Stomach (tissue), 9 donors: ENCODE results near the gene ZNF597. TPM values are rescaled to one million over a fixed set of nuclear protein-coding genes. Genes with fewer than 3 reads are reported as not detected.

ENCODE experiments used
- DNase-seq, 2 donors: peaks; one replicate each; pipeline versions ENCODE4 v3.0.0 to v3.0.0-alpha.2; 2013 to 2019
- H3K27ac ChIP-seq, 5 donors: fragments of 200-600 bp in 4 of 5; sonication (generic) in 4 of 5; one replicate each; pipeline ENCODE4 v1.5.1; 2013 to 2019; ENCODE audit warnings: mild to moderate bottlenecking in 1 of 5, moderate library complexity in 1 of 5
- H3K27me3 ChIP-seq, 3 donors: fragments of 200-600 bp; sonication (generic); one replicate each; pipeline ENCODE4 v1.5.1; 2017 to 2019; ENCODE audit warnings: mixed run types in 1 of 3
- H3K36me3 ChIP-seq, 4 donors: fragments of 200-600 bp; sonication (generic); 1 replicate in 3 of 4; 2 replicates in 1 of 4; pipeline ENCODE4 v1.5.1; 2016 to 2019
- H3K4me1 ChIP-seq, 4 donors: fragments of 200-600 bp; sonication (generic); one replicate each; pipeline ENCODE4 v1.5.1; 2016 to 2019
- H3K4me3 ChIP-seq, 4 donors: fragments of 200-600 bp; sonication (generic) in 3 of 4; one replicate each; pipeline ENCODE4 v1.5.1; 2016 to 2019; ENCODE audit warnings: mild to moderate bottlenecking in 1 of 4
- H3K9me3 ChIP-seq, 4 donors: fragments of 200-600 bp; sonication (generic); one replicate each; pipeline ENCODE4 v1.5.1; 2016 to 2019
- EP300 ChIP-seq: sonication (generic); formaldehyde crosslinking; IDR thresholded peaks from one replicate; pipeline ENCODE4 v1.6.1; 2017; ENCODE audit warnings: antibody characterized with exemption
- POLR2A ChIP-seq, 4 donors: fragments of 450-650 bp; IDR thresholded peaks; one replicate each; pipeline ENCODE4 v1.6.1; 2016; ENCODE audit warnings: antibody characterized with exemption in 4 of 4, control low read depth in 2 of 4, mild to moderate bottlenecking in 1 of 4, moderate library complexity in 1 of 4
- POLR2AphosphoS5 ChIP-seq, 3 donors: sonication (generic); formaldehyde crosslinking; IDR thresholded peaks; one replicate each; pipeline ENCODE4 v1.6.1; 2016; ENCODE audit warnings: antibody characterized with exemption in 3 of 3
- WGBS, 5 donors: extraction: QIAGEN DNeasy Blood & Tissue Kit in 3 of 5; methylation state at CpG; one replicate each; pipeline versions ENCODE4 v1.1.5 to v1.1.7; 2013 to 2018; 5-methylcytosine and 5-hydroxymethylcytosine counted together
- intact Hi-C: fragments of 100-400 bp; cut with DNase I; formaldehyde crosslinking; loops from one replicate; pipeline ENCODE4 v1.15.1; 2023; ENCODE audit warnings: low total_unique reads
- polyA plus RNA-seq, 3 donors: library from polyadenylated mRNA; stranded (reverse); fragments of 200-250 nt; gene quantifications; one replicate each; pipeline ENCODE4 v1.2.3, GENCODE V29; 2013
- total RNA-seq, 5 donors: library from RNA; depleted of rRNA; stranded (reverse); fragments of >200 nt; gene quantifications; one replicate each; pipeline versions ENCODE4 v1.1.0 to v1.2.3, GENCODE V29; 2014 to 2016
- TF ChIP-seq, protein P1 (sequence below), 7 experiments: fragments of 450-650 bp in 4 of 7; fragments of 200-600 bp in 3 of 7; sonication (generic) in 3 of 7; IDR thresholded peaks; one replicate each; pipeline ENCODE4 v1.5.1; 2016 to 2019; ENCODE audit warnings: antibody characterized with exemption in 7 of 7, control low read depth in 2 of 7, mild to moderate bottlenecking in 1 of 7
- donor health status: healthy with polysubstance abuse.
- donor health status: Bipolar disorder and iron deficiency.
- donor health status: healthy.

Gene ZNF597
- total and polyA plus RNA-seq, 8 donors: 0.45 to 2.2 (median 0.78) TPM; not detected in 1

DNA sequence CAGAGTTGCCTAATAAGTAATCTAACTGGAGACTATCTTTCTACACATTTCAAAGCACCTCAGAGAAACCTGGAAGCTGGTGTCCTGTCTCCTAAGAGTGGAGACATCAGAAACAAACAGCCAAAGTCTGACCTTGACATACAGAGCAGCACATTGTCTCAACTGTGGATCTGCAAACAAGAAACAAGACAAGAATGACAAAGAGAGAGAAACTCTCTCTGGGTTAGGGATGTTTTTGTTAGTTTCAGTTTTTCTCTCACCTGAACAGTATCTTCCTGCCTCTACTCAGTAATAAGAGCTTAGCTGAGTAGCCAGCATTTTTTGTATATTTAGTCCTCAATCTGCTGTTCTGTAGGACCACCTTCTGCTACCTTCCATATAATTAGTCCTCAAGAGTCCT, 8.9 kb downstream of the ZNF597 start:
- intact Hi-C loops: no loop called here
- peaks cover 0 to 14% (median 9%) of the 10 kb centered on the region in 4 donors for H3K9me3 ChIP-seq
- no peaks in the 10 kb centered on the region for H3K4me1 ChIP-seq
- no peak overlapping the region for H3K4me3 ChIP-seq
- DNase-seq: no peak
- H3K36me3 ChIP-seq: peaks cover 0 to 43% (median 33%) of the 10 kb centered on the region in 4 donors
- TF ChIP-seq POLR2AphosphoS5 (IDR thresholded peaks at IDR 0.05): no peak
- no peak for TF ChIP-seq POLR2A (IDR thresholded peaks at IDR 0.05)
- TF ChIP-seq EP300: no peak
- TF ChIP-seq, protein P1, sequence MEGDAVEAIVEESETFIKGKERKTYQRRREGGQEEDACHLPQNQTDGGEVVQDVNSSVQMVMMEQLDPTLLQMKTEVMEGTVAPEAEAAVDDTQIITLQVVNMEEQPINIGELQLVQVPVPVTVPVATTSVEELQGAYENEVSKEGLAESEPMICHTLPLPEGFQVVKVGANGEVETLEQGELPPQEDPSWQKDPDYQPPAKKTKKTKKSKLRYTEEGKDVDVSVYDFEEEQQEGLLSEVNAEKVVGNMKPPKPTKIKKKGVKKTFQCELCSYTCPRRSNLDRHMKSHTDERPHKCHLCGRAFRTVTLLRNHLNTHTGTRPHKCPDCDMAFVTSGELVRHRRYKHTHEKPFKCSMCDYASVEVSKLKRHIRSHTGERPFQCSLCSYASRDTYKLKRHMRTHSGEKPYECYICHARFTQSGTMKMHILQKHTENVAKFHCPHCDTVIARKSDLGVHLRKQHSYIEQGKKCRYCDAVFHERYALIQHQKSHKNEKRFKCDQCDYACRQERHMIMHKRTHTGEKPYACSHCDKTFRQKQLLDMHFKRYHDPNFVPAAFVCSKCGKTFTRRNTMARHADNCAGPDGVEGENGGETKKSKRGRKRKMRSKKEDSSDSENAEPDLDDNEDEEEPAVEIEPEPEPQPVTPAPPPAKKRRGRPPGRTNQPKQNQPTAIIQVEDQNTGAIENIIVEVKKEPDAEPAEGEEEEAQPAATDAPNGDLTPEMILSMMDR (IDR thresholded peaks at IDR 0.05): no peak
- no peak overlapping the region for H3K27ac ChIP-seq
- H3K27me3 ChIP-seq: peaks cover 0 to 4% (median 0%) of the 10 kb centered on the region in 3 donors

DNA sequence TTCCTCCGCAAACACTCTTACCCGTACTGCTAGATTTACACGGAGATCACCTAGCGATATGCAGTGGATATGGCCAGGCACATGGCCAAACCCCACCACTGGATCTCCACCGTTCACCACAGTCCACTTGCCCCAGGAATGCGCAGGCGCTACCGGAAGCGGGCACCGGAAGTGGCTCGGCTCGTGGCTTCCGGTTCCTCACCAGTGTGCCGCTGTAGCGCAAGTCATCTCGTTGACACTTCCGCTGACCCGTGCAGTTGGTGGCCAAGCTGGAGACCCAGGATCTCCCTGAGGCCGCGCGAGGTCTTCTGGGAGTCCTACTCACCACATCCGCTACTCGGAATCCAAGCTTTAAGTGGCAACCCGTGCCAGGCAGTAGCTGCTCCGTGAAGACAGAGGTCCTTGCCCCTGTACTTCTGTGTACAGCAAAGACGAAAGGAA, 11.5 kb downstream of the ZNF597 start:
- Histone ChIP-seq H3K4me1 (no peaks in the 10 kb centered on the region), H3K4me3 (peak overlapping the region in 2 of 4 donors; percentile 22 to 29), H3K9me3 (peaks cover 0 to 7% (median 3%) of the 10 kb centered on the region in 4 donors), H3K36me3 (peaks cover 0 to 25% (median 18%) of the 10 kb centered on the region in 4 donors), H3K27ac (no peak overlapping the region), H3K27me3 (peaks cover 0 to 3% (median 0%) of the 10 kb centered on the region in 3 donors)
- DNase-seq: peak; percentile 35 to 70
- TF ChIP-seq POLR2AphosphoS5 (IDR thresholded peaks at IDR 0.05) (no peak), EP300 (no peak), POLR2A (IDR thresholded peaks at IDR 0.05) (no peak)
- TF ChIP-seq, protein P1 (IDR thresholded peaks at IDR 0.05): no peak
- intact Hi-C loops: no loop called here
- WGBS, 5 donors: 58 to 84% (median 68%) methylated on average over 26 of the region's 26 CpGs

GRCh38 chr16:3413730-3414379, 29.4 kb downstream of the ZNF597 start:
- peaks cover 42 to 96% (median 81%) of the 10 kb centered on the region in 4 donors for H3K9me3 ChIP-seq
- intact Hi-C loops: no loop called here
- peaks cover 2 to 31% (median 19%) of the 10 kb centered on the region in 4 donors for H3K36me3 ChIP-seq
- no peak overlapping the region for H3K4me3 ChIP-seq
- TF ChIP-seq EP300 (no peak), POLR2AphosphoS5 (IDR thresholded peaks at IDR 0.05) (no peak)
- H3K27ac ChIP-seq: no peak overlapping the region
- no peaks in the 10 kb centered on the region for H3K27me3 ChIP-seq
- no peaks in the 10 kb centered on the region for H3K4me1 ChIP-seq
- WGBS, 5 donors: 37 to 51% (median 47%) methylated on average over 26 to 29 of the region's 29 CpGs
- no peak for DNase-seq

DNA sequence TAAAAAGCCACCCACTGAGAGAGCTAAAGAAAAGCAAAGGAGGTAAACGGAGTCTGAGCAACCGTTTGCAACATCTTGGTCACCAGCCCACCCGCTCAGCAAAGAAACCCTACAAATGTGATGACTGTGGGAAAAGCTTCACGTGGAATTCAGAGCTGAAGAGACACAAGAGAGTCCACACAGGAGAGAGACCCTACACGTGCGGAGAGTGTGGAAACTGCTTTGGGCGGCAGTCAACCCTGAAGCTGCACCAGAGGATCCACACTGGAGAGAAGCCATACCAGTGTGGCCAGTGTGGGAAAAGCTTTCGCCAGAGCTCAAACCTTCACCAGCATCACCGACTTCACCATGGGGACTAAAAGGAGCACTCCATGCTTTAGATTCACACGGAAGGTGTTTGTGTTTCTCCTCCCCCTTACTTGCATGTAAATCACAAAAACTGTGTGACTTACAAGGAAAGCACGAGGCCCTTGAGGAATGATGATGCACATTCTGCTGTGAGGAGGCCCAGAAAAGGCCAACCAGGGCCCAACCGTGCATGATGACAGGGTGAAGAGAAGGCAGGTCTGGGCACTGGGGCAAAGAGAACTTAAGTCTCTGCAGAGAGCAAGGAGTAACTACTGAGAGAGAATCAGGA, 34.6 kb downstream of the ZNF597 start:
- no peak overlapping the region for H3K4me3 ChIP-seq
- peaks cover 0 to 6% (median 0%) of the 10 kb centered on the region in 4 donors for H3K4me1 ChIP-seq
- no peak overlapping the region for H3K27ac ChIP-seq
- peaks cover 44 to 100% (median 96%) of the 10 kb centered on the region in 4 donors for H3K9me3 ChIP-seq
- no peaks in the 10 kb centered on the region for H3K27me3 ChIP-seq
- peaks cover 47 to 83% (median 69%) of the 10 kb centered on the region in 4 donors for H3K36me3 ChIP-seq
- WGBS, 5 donors: 95 to 98% (median 97%) methylated on average over 11 to 12 of the region's 12 CpGs
- intact Hi-C loops: no loop called here
- TF ChIP-seq EP300 (no peak), POLR2A (IDR thresholded peaks at IDR 0.05) (no peak), POLR2AphosphoS5 (IDR thresholded peaks at IDR 0.05) (no peak)
- TF ChIP-seq, protein P1 (IDR thresholded peaks at IDR 0.05): no peak
- no peak for DNase-seq
